GM20431 (cell line): ENCODE data around the gene SLC22A12.
"Not testable (repeated sequence)": the region's sequence is repeated elsewhere in the genome, so short reads cannot be mapped to it uniquely, and the experiment has no call there.

Experiments used
- in situ Hi-C: fragments of 300-500 bp; cut with MseI, MboI; formaldehyde crosslinking; loops from one replicate; pipeline ENCODE4 v1.15.0; 2020; ENCODE audit warnings: low sequenced_read_pairs; ENCODE audit not compliant: unreplicated experiment

The SLC22A12 gene

GRCh38 chr11:64590763-64591221, at the start of gene SLC22A12:
TSS of gene SLC22A12 (plus strand) at chr11:64591220. CDS start at chr11:64591557, 337 bp downstream.
- in situ Hi-C loops, result no loop called here

- in situ Hi-C loops, result no loop called here
Observed at GRCh38 chr11:64542172-64543125, 48.6 kb upstream of the SLC22A12 start.

DNA sequence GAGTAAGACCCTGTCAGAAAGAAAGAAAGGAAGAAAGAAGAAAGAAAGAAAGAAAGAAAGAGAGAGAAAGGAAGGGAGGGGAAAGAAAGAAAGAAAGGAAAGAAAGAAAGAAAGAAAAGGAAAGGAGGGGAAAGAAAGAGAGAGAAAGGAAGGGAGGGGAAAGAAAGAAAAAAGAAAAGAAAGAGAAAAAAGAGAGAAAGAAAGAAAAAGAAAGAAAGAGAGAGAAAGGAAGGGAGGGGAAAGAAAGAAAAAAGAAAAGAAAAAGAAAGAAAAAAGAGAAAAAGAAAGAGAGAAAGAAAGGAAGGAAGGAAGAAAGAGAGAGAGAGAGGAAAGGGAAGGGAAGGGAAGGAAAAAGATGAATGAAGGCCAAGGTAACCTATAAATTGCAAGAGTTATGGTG, 47.2 kb upstream of the SLC22A12 start:
- in situ Hi-C loops, result no loop called here

GRCh38 chr11:64544616-64545296, 46.3 kb upstream of the SLC22A12 start:
- in situ Hi-C loops, result no loop called here

- in situ Hi-C loops, result no loop called here
Observed at GRCh38 chr11:64545619-64546018, 45.4 kb upstream of the SLC22A12 start.

GRCh38 chr11:64546176-64546575, 44.8 kb upstream of the SLC22A12 start:
- in situ Hi-C loops, result no loop called here

DNA sequence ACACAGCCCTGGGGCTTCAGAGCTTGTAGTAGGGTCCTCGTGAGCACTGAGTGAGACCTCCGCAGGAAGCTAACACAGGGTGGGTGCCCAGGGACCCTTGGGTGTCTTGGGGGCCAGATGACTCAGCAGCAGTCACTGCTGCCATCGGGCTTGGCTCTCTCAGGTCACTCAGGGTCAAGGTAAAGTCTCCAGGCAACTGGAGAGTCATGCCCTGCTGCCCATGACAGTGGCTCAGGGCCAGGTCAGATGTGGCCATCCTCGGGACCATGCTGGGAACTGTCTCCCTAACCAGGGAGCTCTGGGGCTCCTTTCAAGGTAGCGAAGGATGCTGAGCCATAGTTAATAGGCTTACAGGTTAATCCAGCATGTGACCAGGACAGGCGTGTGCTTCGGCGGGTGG, 44.4 kb upstream of the SLC22A12 start:
- in situ Hi-C loops, result no loop called here

GRCh38 chr11:64549969-64550368, 41.1 kb upstream of the SLC22A12 start:
- in situ Hi-C loops, result no loop called here

- in situ Hi-C loops, result no loop called here
Observed at GRCh38 chr11:64553554-64554201, 37.3 kb upstream of the SLC22A12 start.

GRCh38 chr11:64556044-64556720, 34.8 kb upstream of the SLC22A12 start:
- in situ Hi-C loops, result no loop called here

- in situ Hi-C loops, result no loop called here
Observed at GRCh38 chr11:64556721-64557250, 34.2 kb upstream of the SLC22A12 start.

DNA sequence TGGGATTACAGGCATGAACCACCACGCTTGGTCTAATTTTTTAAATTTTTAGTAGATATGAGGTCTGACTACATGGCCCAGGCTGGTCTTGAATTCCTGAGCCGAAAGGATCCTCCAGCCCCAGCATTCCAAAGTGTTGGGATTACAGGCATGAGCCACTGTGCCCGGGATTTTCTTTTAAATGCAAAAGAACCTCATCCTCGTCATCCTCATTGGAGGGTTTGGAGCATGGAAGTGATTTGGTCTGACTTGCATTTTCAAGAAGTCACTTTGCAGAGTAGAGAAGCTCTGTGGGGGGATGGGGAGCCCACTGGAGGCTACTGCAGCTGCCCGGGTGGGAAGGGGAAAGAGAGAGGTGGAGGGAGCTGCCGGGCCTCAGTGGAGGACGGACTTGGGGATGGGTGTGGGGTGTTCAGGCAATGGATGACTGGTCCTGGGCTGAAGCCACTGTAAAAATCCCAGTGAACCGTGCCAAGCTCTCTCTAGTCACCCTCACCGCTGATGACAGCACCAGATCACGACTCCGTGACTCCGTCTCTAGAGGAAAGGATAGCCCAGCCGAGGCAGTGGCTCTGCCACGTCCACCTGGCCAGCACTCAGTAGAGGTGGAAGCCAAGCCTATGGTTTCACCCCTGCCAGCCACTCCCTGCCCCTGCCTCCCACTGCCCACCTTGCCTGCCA, 32.8 kb upstream of the SLC22A12 start:
- in situ Hi-C loops, result no loop called here

GRCh38 chr11:64558869-64559268, 32.2 kb upstream of the SLC22A12 start:
- in situ Hi-C loops, result no loop called here

- in situ Hi-C loops, result no loop called here
Observed at GRCh38 chr11:64559351-64560138, 31.5 kb upstream of the SLC22A12 start.

- in situ Hi-C loops, result no loop called here
Observed at GRCh38 chr11:64560139-64560771, 30.8 kb upstream of the SLC22A12 start.

DNA sequence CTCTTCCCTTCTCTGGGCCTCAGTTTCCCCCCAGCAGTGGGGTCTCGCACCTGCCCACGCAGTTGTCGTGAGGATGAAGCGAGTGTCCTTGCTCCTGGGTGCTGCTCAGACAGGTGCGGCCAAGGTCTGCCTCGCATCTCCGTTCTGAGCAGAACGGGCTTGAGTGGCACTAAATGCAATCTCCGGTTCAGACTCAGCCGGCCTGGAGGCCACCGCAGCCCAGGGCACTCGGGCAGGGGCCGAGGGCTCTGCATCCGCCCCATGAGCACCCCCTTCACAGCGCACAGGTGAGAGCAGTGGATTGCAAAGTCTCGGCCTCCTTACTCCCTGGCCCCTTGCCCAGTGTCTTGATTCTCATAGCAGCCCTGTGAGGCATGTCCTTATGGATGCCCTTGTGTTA, 30.1 kb upstream of the SLC22A12 start:
- in situ Hi-C loops, result no loop called here

GRCh38 chr11:64561429-64561828, 29.6 kb upstream of the SLC22A12 start:
- in situ Hi-C loops, result not testable (repeated sequence)
